DOHH2 (cell line): ENCODE measurements around the gene EML6.

Experiments used
- H3F3A ChIP-seq: fragments of 200-600 bp; sonication (generic), shearing (Covaris generic); 2 replicates; pipeline ENCODE4 v1.6.0; 2016; ENCODE audit warnings: antibody characterized with exemption, mild to moderate bottlenecking; ENCODE audit not compliant: control insufficient read depth, insufficient read depth
- H3K27ac ChIP-seq: fragments of 200-600 bp; sonication (generic); 2 replicates; pipeline ENCODE4 v1.5.1; 2014; ENCODE audit warnings: low read depth, mild to moderate bottlenecking, low read length, moderate library complexity
- H3K27me3 ChIP-seq: fragments of 200-600 bp; sonication (generic); 2 replicates; pipeline ENCODE4 v1.6.1; 2014; ENCODE audit warnings: mild to moderate bottlenecking, low read length, mixed read lengths; ENCODE audit not compliant: control insufficient read depth
- H3K36me3 ChIP-seq: fragments of 200-600 bp; sonication (generic); 2 replicates; pipeline ENCODE4 v1.6.1; 2014; ENCODE audit warnings: mild to moderate bottlenecking, low read length, moderate library complexity, mixed read lengths; ENCODE audit not compliant: control insufficient read depth
- H3K4me1 ChIP-seq: fragments of 200-600 bp; sonication (generic); 2 replicates; pipeline ENCODE4 v1.6.1; 2014; ENCODE audit warnings: mild to moderate bottlenecking, low read length, mixed read lengths; ENCODE audit not compliant: control insufficient read depth
- H3K4me2 ChIP-seq: fragments of 200-600 bp; sonication (generic); 2 replicates; pipeline ENCODE4 v1.6.0; 2014; ENCODE audit warnings: mild to moderate bottlenecking, low read length, moderate library complexity
- H3K4me3 ChIP-seq: fragments of 200-600 bp; sonication (generic); 2 replicates; pipeline ENCODE4 v1.5.1; 2014; ENCODE audit warnings: mild to moderate bottlenecking, low read length, mixed read lengths
- H3K79me2 ChIP-seq: fragments of 200-600 bp; sonication (generic); 2 replicates; pipeline ENCODE4 v1.6.1; 2014; ENCODE audit warnings: mild to moderate bottlenecking, low read length, mixed read lengths; ENCODE audit not compliant: control insufficient read depth
- H3K9me2 ChIP-seq: fragments of 200-600 bp; sonication (generic); replicated peaks from 2 replicates; pipeline ENCODE4 v1.6.1; 2014; ENCODE audit warnings: mild to moderate bottlenecking, low read length, mixed read lengths; ENCODE audit not compliant: control insufficient read depth
- H3K9me3 ChIP-seq: fragments of 200-600 bp; sonication (generic); 2 replicates; pipeline ENCODE4 v1.6.1; 2014; ENCODE audit warnings: antibody characterized with exemption, low read length, mixed read lengths; ENCODE audit not compliant: control insufficient read depth, insufficient read depth
- H4K20me1 ChIP-seq: fragments of 200-600 bp; sonication (generic); 2 replicates; pipeline ENCODE4 v1.6.0; 2014; ENCODE audit warnings: low read depth, mild to moderate bottlenecking, antibody characterized with exemption, low read length, moderate library complexity; ENCODE audit not compliant: control insufficient read depth, insufficient read depth
- CTCF ChIP-seq: fragments of 200-600 bp; sonication (generic); IDR thresholded peaks from one replicate; pipeline ENCODE4 v1.5.1; 2014; ENCODE audit warnings: antibody characterized with exemption, mild to moderate bottlenecking, low read depth, low read length; ENCODE audit not compliant: poor library complexity, severe bottlenecking
- EZH2phosphoT487 ChIP-seq: fragments of 200-600 bp; sonication (generic); IDR thresholded peaks from 2 replicates; pipeline ENCODE4 v1.6.1; 2017; ENCODE audit warnings: borderline replicate concordance, mild to moderate bottlenecking, antibody characterized with exemption, low read length, moderate library complexity, mixed read lengths

EML6 gene

GRCh38 chr2:54878182-54878581 lies 154.7 kb downstream of the EML6 start:
- Histone ChIP-seq H3F3A (no peaks in the 10 kb centered on the region), H3K9me2 (no peaks in the 10 kb centered on the region), H3K9me3 (no peaks in the 10 kb centered on the region), H3K4me3 (no peak overlapping the region), H3K36me3 (peaks cover 7% of the 10 kb centered on the region; the same call in 1 of the 2 replicates), H3K79me2 (no peaks in the 10 kb centered on the region), H4K20me1 (no peaks in the 10 kb centered on the region), H3K4me2 (no peak overlapping the region), H3K27me3 (no peaks in the 10 kb centered on the region), H3K4me1 (no peaks in the 10 kb centered on the region), H3K27ac (no peak overlapping the region)
- TF ChIP-seq CTCF (no peak), EZH2phosphoT487 (no peak)

- TF ChIP-seq EZH2phosphoT487 (no peak), CTCF (no peak)
- Histone ChIP-seq H3K4me2 (no peak overlapping the region), H3K27me3 (no peaks in the 10 kb centered on the region), H3K27ac (no peak overlapping the region), H3K79me2 (no peaks in the 10 kb centered on the region), H3K4me1 (no peaks in the 10 kb centered on the region), H3F3A (no peaks in the 10 kb centered on the region), H3K9me2 (no peaks in the 10 kb centered on the region), H4K20me1 (no peaks in the 10 kb centered on the region), H3K9me3 (no peaks in the 10 kb centered on the region), H3K4me3 (no peak overlapping the region), H3K36me3 (peaks cover 7% of the 10 kb centered on the region; the same call in 1 of the 2 replicates)
Measured at GRCh38 chr2:54879032-54879431, 155.6 kb downstream of the EML6 start.

- H3K36me3 ChIP-seq = peaks cover 7% of the 10 kb centered on the region; the same call in 1 of the 2 replicates
- H3K27me3 ChIP-seq = no peaks in the 10 kb centered on the region
Measured at GRCh38 chr2:54879598-54880332, 156.3 kb downstream of the EML6 start.

More at GRCh38 chr2:54879598-54880332, 156.3 kb downstream of the EML6 start:
- H3K4me2 ChIP-seq = no peak overlapping the region
- H4K20me1 ChIP-seq = no peaks in the 10 kb centered on the region
- no peaks in the 10 kb centered on the region for H3F3A ChIP-seq
- no peaks in the 10 kb centered on the region for H3K9me2 ChIP-seq
- no peaks in the 10 kb centered on the region for H3K79me2 ChIP-seq
- H3K27ac ChIP-seq = no peak overlapping the region
- H3K4me3 ChIP-seq = no peak overlapping the region
- TF ChIP-seq EZH2phosphoT487 (no peak), CTCF (no peak)
- H3K4me1 ChIP-seq = no peaks in the 10 kb centered on the region
- H3K9me3 ChIP-seq = no peaks in the 10 kb centered on the region
